Colon (tissue), 2 donors: Measurements from ENCODE around the gene STUM.
"Not testable (repeated sequence)": the region's sequence is repeated elsewhere in the genome, so short reads cannot be mapped to it uniquely, and the experiment has no call there.

Source experiments
- FAIRE-seq: peaks from 2 replicates; lab custom pipeline; 2012; peaks lifted over from hg19 to GRCh38; lab: Jason Lieb, UNC
- donor health status: control.
- donor health status: control.

Gene STUM

GRCh38 chr1:226548256-226549093 lies at the start of gene STUM:
TSS of gene STUM (plus strand) at chr1:226548764. CDS start at chr1:226548905, 141 bp downstream.
- FAIRE-seq, result no peak

- not testable (repeated sequence) for FAIRE-seq
Observed at GRCh38 chr1:226499699-226500098, 48.9 kb upstream of the STUM start.

GRCh38 chr1:226506021-226506420 lies 42.5 kb upstream of the STUM start:
- no peak for FAIRE-seq

- FAIRE-seq, result no peak
Observed at GRCh38 chr1:226506921-226507320, 41.6 kb upstream of the STUM start.

- FAIRE-seq, result no peak
Observed at GRCh38 chr1:226510453-226510852, 38.1 kb upstream of the STUM start.

- FAIRE-seq, result no peak
Observed at GRCh38 chr1:226511296-226511695, 37.3 kb upstream of the STUM start.

GRCh38 chr1:226512076-226512728 lies 36.4 kb upstream of the STUM start:
- no peak for FAIRE-seq

- no peak for FAIRE-seq
Observed at GRCh38 chr1:226518375-226518774, 30.2 kb upstream of the STUM start.

- FAIRE-seq, result no peak
Observed at GRCh38 chr1:226519135-226519534, 29.4 kb upstream of the STUM start.

GRCh38 chr1:226519716-226520598 lies 28.6 kb upstream of the STUM start:
- FAIRE-seq, result no peak

- no peak for FAIRE-seq
Observed at GRCh38 chr1:226520640-226521355, 27.8 kb upstream of the STUM start.

- no peak for FAIRE-seq
Observed at GRCh38 chr1:226523646-226524406, 24.7 kb upstream of the STUM start.

- no peak for FAIRE-seq
Observed at GRCh38 chr1:226524547-226524946, 24.0 kb upstream of the STUM start.

GRCh38 chr1:226525750-226526149 lies 22.8 kb upstream of the STUM start:
- no peak for FAIRE-seq

GRCh38 chr1:226526801-226527595 lies 21.6 kb upstream of the STUM start:
- FAIRE-seq, result no peak

- FAIRE-seq, result no peak
Observed at GRCh38 chr1:226529891-226530290, 18.7 kb upstream of the STUM start.

GRCh38 chr1:226530591-226530990 lies 18.0 kb upstream of the STUM start:
- no peak for FAIRE-seq

- no peak for FAIRE-seq
Observed at GRCh38 chr1:226531360-226532093, 17.0 kb upstream of the STUM start.

- FAIRE-seq, result no peak
Observed at GRCh38 chr1:226532553-226532952, 16.0 kb upstream of the STUM start.

GRCh38 chr1:226533220-226533619 lies 15.3 kb upstream of the STUM start:
- FAIRE-seq, result no peak
